Measurements from ENCODE around the gene PTPN2.

GRCh38 chr18:12891561-12891960, 7.5 kb upstream of the PTPN2 start:
- TF ChIP-seq EZH2 (IDR thresholded peaks at IDR 0.05; ENCODE audit: borderline replicate concordance, low read depth, low read length, poor library complexity, severe bottlenecking) (no peak), CTCF (conservative IDR thresholded peaks at IDR 0.05; ENCODE audit: low read depth, low read length) (no peak)

All from A673 (cell line).